Stimulated activated CD4-positive, alpha-beta T cell treated with anti-CD3 and anti-CD28 coated beads, Interleukin-2, amount 100 ng/mL, for 4 hours (primary cell): ENCODE data around the gene PLXNC1.

ENCODE experiments used
- DNase-seq: peaks from one replicate; pipeline ENCODE4 v3.0.0-alpha.2; 2020; ENCODE audit warnings: low read depth

Gene PLXNC1

GRCh38 chr12:94157981-94158411 lies 9.6 kb downstream of the PLXNC1 start:
- no peak for DNase-seq

DNA sequence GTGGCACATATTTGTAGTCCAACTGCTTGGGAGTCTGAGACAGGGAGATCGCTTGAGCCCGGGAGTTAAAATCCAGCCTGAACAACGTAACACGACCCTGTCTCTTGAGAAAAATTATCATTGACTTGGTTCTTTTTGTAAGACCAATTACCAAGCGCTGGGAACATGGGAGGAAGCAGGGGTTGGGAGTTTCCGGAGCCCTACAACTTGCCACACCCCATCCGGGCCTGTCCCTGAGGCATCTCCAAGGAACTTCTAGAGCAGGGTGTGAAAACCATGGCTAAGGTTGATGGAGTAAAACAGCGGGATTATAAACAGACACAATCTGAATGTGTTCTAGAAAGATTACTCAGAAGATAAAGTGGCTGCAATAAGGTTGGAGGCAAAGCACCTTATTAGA lies 10.3 kb downstream of the PLXNC1 start:
- DNase-seq = no peak

DNA sequence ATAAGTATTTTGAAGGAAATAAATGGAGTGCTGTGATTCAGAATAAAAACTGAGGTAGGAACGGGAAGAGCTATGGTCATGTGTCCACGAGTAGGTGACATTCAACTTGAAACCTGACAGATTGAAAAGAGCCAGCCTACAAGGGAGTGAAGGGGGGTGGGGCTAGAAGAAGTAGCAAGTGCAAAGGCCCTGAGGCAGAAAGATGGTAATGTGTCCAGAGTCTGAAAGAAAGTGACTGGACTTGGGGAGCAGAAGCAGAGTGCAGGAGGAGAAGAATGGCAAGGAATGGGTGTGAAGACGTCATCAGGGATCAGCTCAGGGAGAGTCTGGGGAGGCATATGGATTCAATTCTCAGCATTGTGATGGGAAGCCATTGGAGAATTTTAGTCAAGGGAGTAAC lies 13.7 kb downstream of the PLXNC1 start:
- DNase-seq = no peak

GRCh38 chr12:94163850-94164249 lies 15.5 kb downstream of the PLXNC1 start:
- no peak for DNase-seq

DNA sequence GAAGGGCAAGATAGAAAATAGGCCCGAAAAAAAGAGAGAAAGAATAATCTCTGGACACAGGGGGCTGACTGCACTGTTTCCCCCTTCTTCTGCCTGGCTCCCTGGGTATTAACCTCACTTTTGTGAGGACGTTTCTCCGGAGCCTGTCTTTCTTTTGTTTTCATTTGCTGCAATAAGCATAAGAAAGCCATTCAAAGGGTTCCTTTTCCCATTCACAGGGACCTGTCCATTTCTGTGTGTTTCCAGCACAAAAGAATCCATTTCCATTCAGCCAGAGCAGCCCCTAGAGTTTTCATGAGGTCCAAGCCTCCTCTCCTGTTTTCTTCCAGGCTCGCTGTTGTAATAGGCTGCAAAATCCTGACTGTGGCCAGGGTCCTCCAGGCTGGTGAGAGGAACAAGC lies 16.8 kb downstream of the PLXNC1 start:
- no peak for DNase-seq

DNA sequence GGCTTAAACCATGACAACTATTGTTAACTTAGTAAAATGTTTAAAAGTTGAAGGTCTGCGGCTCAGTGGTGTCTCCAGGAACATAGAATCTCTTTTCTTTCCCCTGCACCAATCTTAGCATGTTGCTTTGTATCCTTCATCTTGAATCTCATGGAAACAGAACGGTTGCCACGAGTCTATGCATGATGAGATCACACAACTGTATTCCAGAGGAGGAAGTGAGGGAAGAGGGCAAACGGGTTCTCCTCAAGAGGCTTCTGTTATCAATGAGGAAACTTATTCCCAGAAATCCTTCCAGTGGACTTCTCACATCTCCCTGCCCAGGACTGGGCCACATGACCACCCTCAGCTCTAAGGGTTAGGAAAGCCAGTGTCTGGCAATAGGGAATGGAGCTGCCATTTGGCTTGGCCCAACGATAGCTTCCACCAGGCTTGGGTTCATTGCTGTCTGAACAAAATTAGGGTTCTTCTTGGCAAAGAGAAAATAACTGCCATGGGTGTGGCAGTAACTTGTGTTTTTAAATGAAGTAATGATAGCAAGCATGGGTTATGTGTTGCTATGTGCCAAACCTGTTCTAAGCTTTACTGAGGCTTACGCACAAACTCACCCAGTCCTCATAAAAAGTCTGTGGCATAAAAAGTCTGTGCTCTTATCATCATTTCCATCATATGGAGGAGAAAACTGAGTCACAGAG lies 17.4 kb downstream of the PLXNC1 start:
- DNase-seq = no peak

- no peak for DNase-seq
Observed at GRCh38 chr12:94167071-94167755, 18.8 kb downstream of the PLXNC1 start.

DNA sequence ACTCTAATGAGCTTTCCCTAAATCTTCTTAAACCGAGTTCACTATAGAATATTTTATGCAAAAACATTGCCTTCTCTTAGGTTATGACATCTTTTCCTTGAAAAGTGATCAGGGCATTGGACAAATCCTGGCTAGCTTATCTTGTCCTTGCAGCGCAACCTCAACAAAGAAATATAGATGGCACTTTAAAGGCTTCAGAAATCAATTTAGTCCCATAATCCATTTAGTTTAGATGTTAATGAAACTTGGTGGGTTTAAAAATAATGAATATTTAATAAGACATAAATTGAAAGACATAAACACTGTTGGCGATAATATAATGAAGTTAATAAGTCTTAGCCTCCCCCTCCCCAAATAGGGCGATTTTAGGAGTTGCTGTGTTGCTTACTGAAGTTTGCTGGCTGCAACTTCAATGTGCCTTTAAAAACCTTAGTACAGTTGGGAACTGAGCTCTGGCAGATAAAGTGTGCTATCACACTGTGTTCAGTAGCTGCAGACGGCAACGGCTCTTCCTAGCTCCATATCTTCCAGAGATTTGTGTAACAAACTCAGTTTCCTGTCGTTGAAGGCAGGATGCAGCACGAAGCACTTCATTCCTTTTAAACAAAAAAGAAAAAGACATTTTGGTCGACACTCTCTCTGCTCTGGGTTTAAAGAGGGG lies 19.5 kb downstream of the PLXNC1 start:
- no peak for DNase-seq

- DNase-seq = no peak
Observed at GRCh38 chr12:94169495-94169894, 21.1 kb downstream of the PLXNC1 start.

GRCh38 chr12:94169966-94170689 lies 21.8 kb downstream of the PLXNC1 start:
- DNase-seq = no peak

DNA sequence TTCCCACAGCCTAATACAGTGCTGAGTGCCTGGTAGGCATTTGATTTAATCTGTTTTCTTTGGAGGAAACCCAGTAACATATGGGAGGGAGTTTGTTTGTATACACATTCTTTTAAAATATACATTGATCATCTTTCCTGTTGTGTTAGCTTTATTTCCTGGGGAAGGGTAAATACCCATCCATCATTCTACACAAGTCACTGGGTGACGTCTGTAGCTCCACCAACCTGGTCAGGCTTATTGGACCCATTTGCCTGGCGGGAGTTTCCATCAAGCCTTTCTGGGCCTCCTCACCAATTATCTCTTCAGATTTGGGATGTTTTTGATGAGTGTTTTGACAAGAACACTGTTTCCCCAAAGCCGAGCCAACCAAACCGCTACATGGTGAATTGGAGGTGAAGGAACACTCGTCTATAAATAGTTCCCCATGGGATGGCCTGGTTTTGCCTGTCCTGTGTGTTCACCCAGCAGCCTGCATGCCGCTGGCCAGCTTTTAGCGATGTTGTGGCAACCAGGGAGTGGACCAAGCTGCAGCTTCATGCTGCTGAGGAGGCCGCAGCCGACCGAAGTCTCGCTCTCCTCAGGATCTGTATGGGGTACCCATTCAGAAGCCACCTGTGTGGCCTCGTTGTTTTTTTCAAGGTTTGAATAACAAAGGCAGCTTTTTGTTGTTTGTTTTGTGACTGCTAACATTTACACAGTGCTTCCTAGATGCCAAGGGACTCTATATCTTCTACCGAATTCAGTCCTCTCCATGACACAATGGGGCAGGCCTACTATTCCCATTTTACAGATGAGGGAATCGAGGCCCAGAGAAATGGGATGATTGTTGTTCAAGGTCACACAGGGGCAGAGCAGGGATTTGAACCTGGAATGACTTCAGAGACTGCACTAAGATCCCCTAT lies 22.6 kb downstream of the PLXNC1 start:
- no peak for DNase-seq

GRCh38 chr12:94171595-94171930 lies 23.2 kb downstream of the PLXNC1 start:
- DNase-seq = no peak

DNA sequence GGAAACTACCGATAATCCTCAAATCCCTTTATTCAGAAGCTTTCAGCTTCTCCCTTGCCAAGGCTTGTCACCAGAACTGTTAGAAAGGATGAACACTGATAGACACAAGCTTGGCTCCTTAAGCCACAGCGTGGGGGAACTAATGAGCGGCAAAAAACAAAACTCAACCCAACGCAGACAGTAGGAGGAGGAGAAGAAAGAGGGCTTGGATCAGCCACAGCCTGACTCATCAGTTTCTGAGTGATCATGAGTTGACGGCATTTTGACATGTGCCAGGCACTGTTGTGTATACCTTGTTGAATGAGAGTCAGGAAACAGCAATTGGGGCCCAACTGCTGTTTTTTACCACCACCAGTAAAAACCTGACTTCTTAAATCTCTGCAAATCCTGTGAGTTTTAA lies 23.7 kb downstream of the PLXNC1 start:
- no peak for DNase-seq

DNA sequence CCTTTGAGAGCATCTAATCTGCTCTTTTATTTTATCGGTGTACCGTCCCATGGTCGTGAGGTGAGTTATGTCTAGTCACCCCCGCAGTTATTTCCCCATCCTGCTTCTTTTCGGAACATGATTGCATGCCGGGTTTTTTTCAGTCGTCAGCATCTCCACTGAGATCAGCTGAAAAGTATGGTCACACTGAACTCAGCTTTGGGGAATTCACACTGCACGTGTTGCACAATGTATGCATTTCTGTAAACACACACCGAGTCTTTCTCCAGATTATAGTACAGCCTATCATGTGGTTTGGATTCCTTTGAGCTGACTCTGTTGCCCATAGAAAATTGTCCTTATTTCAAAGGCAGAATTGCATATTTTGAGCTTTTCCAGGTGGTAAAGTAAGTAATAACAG lies 24.6 kb downstream of the PLXNC1 start:
- no peak for DNase-seq

- no peak for DNase-seq
Observed at GRCh38 chr12:94173660-94174265, 25.4 kb downstream of the PLXNC1 start.

- DNase-seq = no peak
Observed at GRCh38 chr12:94174576-94174975, 26.2 kb downstream of the PLXNC1 start.

- DNase-seq = no peak
Observed at GRCh38 chr12:94175763-94176668, 27.6 kb downstream of the PLXNC1 start.

- DNase-seq = no peak
Observed at GRCh38 chr12:94178054-94178453, 29.7 kb downstream of the PLXNC1 start.

GRCh38 chr12:94178882-94179281 lies 30.5 kb downstream of the PLXNC1 start:
- DNase-seq = no peak

- no peak for DNase-seq
Observed at GRCh38 chr12:94179723-94180122, 31.3 kb downstream of the PLXNC1 start.
